SIG-M5 (cell line): ENCODE measurements around the gene MLXIP.

Experiments
- DNase-seq: peaks from one replicate; lab custom pipeline; 2025; lab: John Stamatoyannopoulos, UW

The MLXIP gene

GRCh38 chr12:122079532-122080081 is 1.1 kb downstream of the MLXIP start:
- peak; percentile 24 for DNase-seq

DNA sequence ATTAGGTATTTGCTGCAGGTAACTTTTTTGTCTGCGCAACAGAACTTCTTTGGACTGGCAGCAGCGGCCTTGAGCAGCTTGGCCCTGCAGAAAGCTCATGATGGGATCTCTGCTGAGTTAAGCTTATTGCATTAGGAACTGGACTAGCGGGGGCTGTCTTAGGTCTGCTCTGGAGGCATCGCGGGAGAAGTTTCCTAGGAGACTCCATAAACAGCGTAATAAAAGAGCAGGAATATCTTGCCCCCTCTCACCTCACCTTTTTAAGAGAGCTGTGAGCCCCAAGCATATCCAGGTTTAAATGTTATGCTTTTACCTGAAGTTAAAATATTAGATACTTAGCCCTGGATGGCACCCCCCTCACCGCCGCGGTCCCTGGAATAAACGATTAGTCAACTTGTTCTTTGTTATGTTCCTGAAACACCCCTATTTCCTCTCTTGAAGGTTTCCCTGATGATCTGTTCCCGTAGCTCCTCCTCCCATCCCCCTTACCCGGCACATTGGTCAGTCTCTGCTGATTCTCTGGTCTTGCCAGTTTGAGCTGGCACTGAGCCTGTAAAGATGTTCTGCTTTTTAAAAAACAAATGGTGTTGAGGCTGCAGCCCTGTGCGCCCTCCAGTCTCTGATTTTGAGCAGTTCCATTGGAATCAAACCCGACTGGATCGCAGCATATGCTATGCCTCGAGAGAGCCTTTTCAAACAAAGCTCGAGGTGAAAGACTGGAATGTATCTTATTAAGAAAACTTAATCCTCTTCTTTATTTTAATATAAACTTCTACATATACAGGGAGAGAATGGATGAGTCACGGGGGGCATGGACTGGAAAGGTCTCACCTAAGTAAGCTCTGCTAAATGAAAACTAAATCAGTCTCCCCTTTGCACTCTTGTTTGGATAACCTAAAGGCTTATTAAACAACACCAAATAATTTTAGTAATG is 1.9 kb downstream of the MLXIP start:
- DNase-seq: no peak

- no peak for DNase-seq
Observed at GRCh38 chr12:122081083-122081696, 2.6 kb downstream of the MLXIP start.

GRCh38 chr12:122081697-122082221 is 3.2 kb downstream of the MLXIP start:
- DNase-seq: peak; percentile 45

DNA sequence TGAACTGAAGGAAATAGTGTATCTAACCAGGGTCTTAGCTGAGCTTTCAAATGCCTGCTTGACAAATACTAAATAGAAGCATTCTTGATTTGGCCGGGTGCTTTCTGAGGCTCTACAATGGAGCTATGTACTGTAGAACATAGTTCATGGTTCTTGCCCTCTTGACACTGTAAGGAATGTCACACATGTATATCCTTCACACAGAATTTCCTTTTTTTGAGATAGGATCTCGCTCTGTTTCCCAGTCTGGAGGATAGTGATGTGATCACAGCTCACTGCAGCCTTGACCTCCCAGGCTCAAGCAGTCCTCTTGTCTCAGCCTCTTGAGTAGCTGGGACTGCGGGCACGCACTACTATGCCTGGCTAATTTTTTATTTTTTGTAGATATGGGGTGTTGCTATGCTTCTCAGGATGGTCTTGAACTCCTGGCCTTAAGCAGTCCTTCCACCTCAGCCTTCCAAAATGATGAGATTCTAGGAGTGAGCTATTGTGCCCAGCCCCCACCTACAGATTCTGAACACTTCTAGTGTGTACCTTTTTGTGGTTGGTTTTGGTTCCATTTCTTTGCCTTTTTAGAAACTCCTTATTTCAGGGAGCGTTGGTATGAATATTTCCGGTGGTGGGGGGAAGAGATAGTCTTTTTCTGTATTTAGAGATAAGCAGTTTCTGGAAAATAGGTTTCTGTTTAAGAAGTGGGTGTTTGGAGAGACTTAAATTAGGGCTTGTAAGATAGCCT is 4.2 kb downstream of the MLXIP start:
- DNase-seq: no peak

GRCh38 chr12:122084857-122085405 is 6.4 kb downstream of the MLXIP start:
- no peak for DNase-seq

- no peak for DNase-seq
Observed at GRCh38 chr12:122085591-122085990, 7.0 kb downstream of the MLXIP start.

DNA sequence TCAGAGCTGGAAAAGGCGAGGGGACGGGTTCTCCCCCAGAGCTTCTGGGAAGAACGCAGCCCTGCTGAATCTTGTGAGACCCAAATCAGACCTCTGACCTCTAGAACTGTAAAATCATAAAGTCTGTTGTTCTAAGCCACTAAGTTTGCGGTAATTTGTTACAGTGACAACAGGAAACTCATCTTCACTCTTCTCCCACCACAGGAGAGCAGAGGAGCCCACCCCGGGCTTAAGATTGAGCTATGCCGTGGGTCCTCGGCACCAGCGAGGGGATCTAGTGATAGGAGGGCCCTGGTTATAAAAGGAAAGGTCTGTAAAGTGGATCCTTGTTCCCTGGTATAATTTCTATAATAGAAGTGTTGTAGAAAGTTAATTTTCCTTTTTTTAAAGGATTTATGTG is 7.6 kb downstream of the MLXIP start:
- DNase-seq: no peak

GRCh38 chr12:122086641-122087285 is 8.2 kb downstream of the MLXIP start:
- no peak for DNase-seq

GRCh38 chr12:122087431-122088178 is 9.0 kb downstream of the MLXIP start:
- DNase-seq: no peak

DNA sequence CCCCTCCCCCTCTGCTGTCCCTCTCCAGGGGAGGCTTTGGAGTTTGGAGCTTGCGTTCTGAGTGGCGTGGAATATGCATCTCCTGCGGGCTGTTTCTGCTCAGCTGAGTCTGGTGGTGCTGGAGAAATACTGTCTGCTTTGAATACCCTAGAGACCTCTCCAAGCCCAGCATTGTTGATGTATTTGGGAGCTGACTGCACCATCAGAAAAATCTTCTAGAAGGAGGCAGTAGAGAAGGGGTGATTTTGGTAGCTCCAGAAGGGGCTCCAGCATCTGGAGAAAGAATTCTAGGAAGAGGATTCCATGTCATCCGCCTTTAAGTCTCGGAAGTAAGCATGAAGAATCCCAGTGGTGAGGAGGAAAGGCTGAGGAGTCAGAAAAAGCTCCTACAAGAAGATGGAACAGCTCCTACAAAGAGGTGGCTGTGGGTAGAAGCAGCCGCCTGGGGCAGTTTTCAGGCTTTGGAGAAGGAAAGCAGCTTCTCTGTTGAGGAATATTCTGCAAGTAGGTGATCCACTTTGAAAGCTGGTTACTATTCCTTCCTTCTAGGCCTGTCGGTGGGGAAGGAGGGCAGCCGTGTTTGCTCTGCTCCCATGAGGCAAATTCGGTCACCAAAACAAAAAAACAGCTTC is 9.7 kb downstream of the MLXIP start:
- DNase-seq: no peak

GRCh38 chr12:122089077-122089476 is 10.5 kb downstream of the MLXIP start:
- DNase-seq: no peak

- DNase-seq: peak; percentile 51
Observed at GRCh38 chr12:122090759-122091515, 12.4 kb downstream of the MLXIP start.

- DNase-seq: no peak
Observed at GRCh38 chr12:122093098-122093883, 14.7 kb downstream of the MLXIP start.

- no peak for DNase-seq
Observed at GRCh38 chr12:122094137-122094734, 15.7 kb downstream of the MLXIP start.

GRCh38 chr12:122094735-122095631 is 16.4 kb downstream of the MLXIP start:
- no peak for DNase-seq

DNA sequence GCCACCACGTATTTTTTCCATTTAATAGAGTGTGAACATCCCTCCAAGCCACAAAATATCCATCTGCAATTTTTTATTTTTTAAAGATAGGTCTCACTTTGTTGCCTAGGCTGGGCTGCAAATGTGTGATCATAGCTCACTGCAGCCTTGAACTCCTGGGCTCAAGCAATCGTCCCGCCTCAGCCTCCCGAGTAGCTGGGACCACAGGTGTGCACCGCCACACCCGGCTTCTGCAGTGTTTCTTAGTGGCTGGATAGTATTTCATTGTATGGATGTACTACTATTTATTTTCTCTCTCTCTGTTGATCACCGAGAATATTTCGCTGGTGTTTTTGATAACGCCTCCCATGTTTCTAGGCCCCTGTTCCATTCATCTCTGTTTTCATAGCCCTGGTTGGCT is 17.5 kb downstream of the MLXIP start:
- DNase-seq: no peak
